Breast epithelium (tissue), 4 donors: ENCODE results near the gene ARL6IP6. TPM values are rescaled to one million over a fixed set of nuclear protein-coding genes. Genes with fewer than 3 reads are reported as not detected.

Experiments used
- DNase-seq, 2 donors: peaks; one replicate each; pipeline ENCODE4 v3.0.0-alpha.2; 2019; ENCODE audit warnings: low spot score in 2 of 2
- H3K27ac ChIP-seq, 2 donors: fragments of 200-600 bp; sonication (generic) in 1 of 2; one replicate each; pipeline ENCODE4 v1.5.1; 2016 to 2019; ENCODE audit warnings: mild to moderate bottlenecking in 1 of 2
- H3K27me3 ChIP-seq, 2 donors: fragments of 200-600 bp; sonication (generic) in 1 of 2; one replicate each; pipeline versions ENCODE4 v1.5.1 to v1.6.0; 2017 to 2019; ENCODE audit warnings: control low read depth in 1 of 2, mild to moderate bottlenecking in 1 of 2
- H3K36me3 ChIP-seq: fragments of 200-600 bp; one replicate; pipeline ENCODE4 v1.5.1; 2019
- H3K4me1 ChIP-seq, 2 donors: fragments of 200-600 bp; sonication (generic); one replicate each; pipeline ENCODE4 v1.5.1; 2016 to 2019; ENCODE audit warnings: control low read depth in 1 of 2
- H3K4me3 ChIP-seq, 3 donors: fragments of 200-600 bp; sonication (generic); 1 replicate in 2 of 3; 2 replicates in 1 of 3; pipeline ENCODE4 v1.5.1; 2016 to 2019; ENCODE audit warnings: mild to moderate bottlenecking in 3 of 3, moderate library complexity in 2 of 3
- H3K9me3 ChIP-seq, 2 donors: fragments of 200-600 bp; sonication (generic) in 1 of 2; one replicate each; pipeline ENCODE4 v1.5.1; 2016 to 2019; ENCODE audit warnings: control low read depth in 1 of 2
- POLR2A ChIP-seq: fragments of 450-650 bp; IDR thresholded peaks from one replicate; pipeline ENCODE4 v1.6.1; 2016; ENCODE audit warnings: antibody characterized with exemption, mild to moderate bottlenecking, moderate library complexity
- POLR2AphosphoS5 ChIP-seq, 3 donors: sonication (generic); formaldehyde crosslinking; IDR thresholded peaks; one replicate each; pipeline ENCODE4 v1.6.1; 2017; ENCODE audit warnings: antibody characterized with exemption in 3 of 3
- intact Hi-C: fragments of 100-400 bp; cut with DNase I; formaldehyde crosslinking; loops from one replicate; pipeline ENCODE4 v1.15.1; 2023; ENCODE audit warnings: low total_unique reads
- total RNA-seq, 3 donors: library from RNA; depleted of rRNA; stranded (reverse); fragments of >200 nt; gene quantifications; one replicate each; pipeline ENCODE4 v1.1.0, GENCODE V29; 2016
- TF ChIP-seq, protein P1 (sequence below), 3 donors: fragments of 450-650 bp; IDR thresholded peaks; one replicate each; pipeline ENCODE4 v1.5.1; 2016 to 2017; ENCODE audit warnings: antibody characterized with exemption in 3 of 3, mild to moderate bottlenecking in 3 of 3, moderate library complexity in 3 of 3

Gene ARL6IP6
- total RNA-seq, 3 donors from 2014 or later = 16.6 to 28.4 (median 25.9) TPM

DNA sequence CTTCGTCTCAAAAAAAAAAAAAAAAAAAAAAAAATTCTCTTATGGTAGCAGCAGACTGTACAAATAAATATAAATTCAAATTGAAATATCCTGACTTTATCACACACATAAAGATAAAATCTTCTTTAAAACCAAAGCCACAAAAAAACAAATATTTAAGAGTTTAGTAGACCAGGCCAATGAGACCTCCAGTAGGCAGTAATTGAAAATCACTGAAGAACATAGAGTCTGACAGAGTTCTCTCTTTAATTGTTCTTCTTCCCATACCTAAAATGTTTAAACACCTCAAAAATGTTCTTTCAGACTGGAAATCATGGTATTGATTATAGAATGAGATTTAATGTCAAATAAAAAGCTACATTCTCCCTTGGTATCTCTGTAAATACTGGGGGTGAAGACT lies 21.9 kb upstream of the ARL6IP6 start:
- Histone ChIP-seq H3K36me3 (no peaks in the 10 kb centered on the region), H3K27ac (no peak overlapping the region), H3K4me3 (no peak overlapping the region), H3K9me3 (peaks cover 0 to 3% of the 10 kb centered on the region in 2 donors), H3K4me1 (no peaks in the 10 kb centered on the region), H3K27me3 (no peaks in the 10 kb centered on the region)
- no peak for TF ChIP-seq POLR2A
- no peak for TF ChIP-seq POLR2AphosphoS5 (IDR thresholded peaks at IDR 0.05)
- TF ChIP-seq, protein P1, sequence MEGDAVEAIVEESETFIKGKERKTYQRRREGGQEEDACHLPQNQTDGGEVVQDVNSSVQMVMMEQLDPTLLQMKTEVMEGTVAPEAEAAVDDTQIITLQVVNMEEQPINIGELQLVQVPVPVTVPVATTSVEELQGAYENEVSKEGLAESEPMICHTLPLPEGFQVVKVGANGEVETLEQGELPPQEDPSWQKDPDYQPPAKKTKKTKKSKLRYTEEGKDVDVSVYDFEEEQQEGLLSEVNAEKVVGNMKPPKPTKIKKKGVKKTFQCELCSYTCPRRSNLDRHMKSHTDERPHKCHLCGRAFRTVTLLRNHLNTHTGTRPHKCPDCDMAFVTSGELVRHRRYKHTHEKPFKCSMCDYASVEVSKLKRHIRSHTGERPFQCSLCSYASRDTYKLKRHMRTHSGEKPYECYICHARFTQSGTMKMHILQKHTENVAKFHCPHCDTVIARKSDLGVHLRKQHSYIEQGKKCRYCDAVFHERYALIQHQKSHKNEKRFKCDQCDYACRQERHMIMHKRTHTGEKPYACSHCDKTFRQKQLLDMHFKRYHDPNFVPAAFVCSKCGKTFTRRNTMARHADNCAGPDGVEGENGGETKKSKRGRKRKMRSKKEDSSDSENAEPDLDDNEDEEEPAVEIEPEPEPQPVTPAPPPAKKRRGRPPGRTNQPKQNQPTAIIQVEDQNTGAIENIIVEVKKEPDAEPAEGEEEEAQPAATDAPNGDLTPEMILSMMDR (IDR thresholded peaks at IDR 0.05) = no peak
- intact Hi-C loops = no loop called here
- no peak for DNase-seq

DNA sequence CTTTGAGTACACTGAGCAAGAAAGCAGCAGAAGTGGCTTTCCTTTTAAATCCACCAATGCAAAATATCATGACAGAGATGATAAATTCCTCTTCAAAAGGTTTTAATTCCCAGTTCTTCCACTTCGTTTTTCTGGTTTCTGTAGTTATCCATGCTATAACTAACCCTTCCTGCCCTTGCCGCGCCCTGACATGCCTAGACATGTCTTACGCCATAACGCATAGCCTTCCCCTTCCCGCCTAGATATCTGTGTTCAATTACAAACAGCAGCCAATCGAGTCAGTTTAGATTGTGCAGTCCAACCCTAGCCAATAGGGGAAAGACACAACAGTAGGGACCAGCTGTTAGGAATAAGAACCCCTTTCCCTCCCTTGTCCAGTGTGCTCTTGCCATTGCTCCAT lies 17.2 kb upstream of the ARL6IP6 start:
- H3K9me3 ChIP-seq = peaks cover 0 to 3% of the 10 kb centered on the region in 2 donors
- DNase-seq = no peak
- no peak overlapping the region for H3K4me3 ChIP-seq
- intact Hi-C loops = no loop called here
- H3K27ac ChIP-seq = no peak overlapping the region
- no peaks in the 10 kb centered on the region for H3K27me3 ChIP-seq
- H3K4me1 ChIP-seq = no peaks in the 10 kb centered on the region
- no peak for TF ChIP-seq POLR2A
- TF ChIP-seq POLR2AphosphoS5 (IDR thresholded peaks at IDR 0.05) = no peak
- TF ChIP-seq, protein P1 (IDR thresholded peaks at IDR 0.05) = no peak
- H3K36me3 ChIP-seq = no peaks in the 10 kb centered on the region

DNA sequence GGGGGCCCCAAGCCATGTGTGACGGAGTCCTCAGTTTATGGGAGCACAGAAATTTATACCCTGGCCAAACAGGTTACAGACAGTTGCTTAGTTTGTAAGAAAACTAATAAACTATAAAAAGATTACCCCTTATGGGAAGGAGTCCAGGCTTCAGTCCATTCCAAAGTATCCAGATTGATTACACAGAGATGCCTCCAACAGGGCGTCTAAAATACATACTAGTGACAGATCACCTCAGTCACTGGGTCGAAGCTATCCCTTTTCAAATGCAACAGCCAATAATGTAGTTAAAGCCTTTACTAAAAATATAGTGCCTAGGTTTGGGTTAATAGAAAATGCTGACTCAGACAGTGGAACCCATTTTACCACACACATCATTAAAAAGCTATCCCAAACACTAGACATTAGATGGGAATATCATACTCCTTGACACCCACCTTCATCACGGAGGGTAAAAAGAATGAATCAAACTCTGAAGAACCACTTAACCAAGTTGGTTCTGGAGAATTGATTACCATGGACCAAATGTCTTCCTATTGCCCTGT lies 11.9 kb upstream of the ARL6IP6 start:
- no peak overlapping the region for H3K4me3 ChIP-seq
- intact Hi-C loops = no loop called here
- no peaks in the 10 kb centered on the region for H3K4me1 ChIP-seq
- TF ChIP-seq POLR2AphosphoS5 (IDR thresholded peaks at IDR 0.05) = no peak
- TF ChIP-seq POLR2A = no peak
- TF ChIP-seq, protein P1 (IDR thresholded peaks at IDR 0.05) = no peak
- H3K27me3 ChIP-seq = no peaks in the 10 kb centered on the region
- no peak overlapping the region for H3K27ac ChIP-seq
- no peaks in the 10 kb centered on the region for H3K9me3 ChIP-seq
- no peaks in the 10 kb centered on the region for H3K36me3 ChIP-seq
- no peak for DNase-seq

GRCh38 chr2:152708742-152709141 lies 9.7 kb upstream of the ARL6IP6 start:
- TF ChIP-seq POLR2AphosphoS5 (IDR thresholded peaks at IDR 0.05) (no peak), POLR2A (no peak)
- TF ChIP-seq, protein P1 (IDR thresholded peaks at IDR 0.05) = no peak
- Histone ChIP-seq H3K27ac (no peak overlapping the region), H3K4me1 (no peaks in the 10 kb centered on the region), H3K27me3 (no peaks in the 10 kb centered on the region), H3K36me3 (no peaks in the 10 kb centered on the region), H3K4me3 (no peak overlapping the region), H3K9me3 (no peaks in the 10 kb centered on the region)
- intact Hi-C loops = no loop called here
- DNase-seq = no peak

GRCh38 chr2:152710713-152711112 lies 7.7 kb upstream of the ARL6IP6 start:
- H3K9me3 ChIP-seq = no peaks in the 10 kb centered on the region

More at GRCh38 chr2:152710713-152711112, 7.7 kb upstream of the ARL6IP6 start:
- Histone ChIP-seq H3K27ac (no peak overlapping the region), H3K4me1 (peaks cover 0 to 2% of the 10 kb centered on the region in 2 donors), H3K36me3 (no peaks in the 10 kb centered on the region), H3K4me3 (no peak overlapping the region), H3K27me3 (no peaks in the 10 kb centered on the region)
- intact Hi-C loops = no loop called here
- DNase-seq = no peak
- TF ChIP-seq POLR2A (no peak), POLR2AphosphoS5 (IDR thresholded peaks at IDR 0.05) (no peak)
- TF ChIP-seq, protein P1 (IDR thresholded peaks at IDR 0.05) = no peak
